Measurements from ENCODE around the gene MFSD8.
"Not testable (repeated sequence)": the region's sequence is repeated elsewhere in the genome, so short reads cannot be mapped to it uniquely, and the experiment has no call there.

- TF ChIP-seq, protein P1, sequence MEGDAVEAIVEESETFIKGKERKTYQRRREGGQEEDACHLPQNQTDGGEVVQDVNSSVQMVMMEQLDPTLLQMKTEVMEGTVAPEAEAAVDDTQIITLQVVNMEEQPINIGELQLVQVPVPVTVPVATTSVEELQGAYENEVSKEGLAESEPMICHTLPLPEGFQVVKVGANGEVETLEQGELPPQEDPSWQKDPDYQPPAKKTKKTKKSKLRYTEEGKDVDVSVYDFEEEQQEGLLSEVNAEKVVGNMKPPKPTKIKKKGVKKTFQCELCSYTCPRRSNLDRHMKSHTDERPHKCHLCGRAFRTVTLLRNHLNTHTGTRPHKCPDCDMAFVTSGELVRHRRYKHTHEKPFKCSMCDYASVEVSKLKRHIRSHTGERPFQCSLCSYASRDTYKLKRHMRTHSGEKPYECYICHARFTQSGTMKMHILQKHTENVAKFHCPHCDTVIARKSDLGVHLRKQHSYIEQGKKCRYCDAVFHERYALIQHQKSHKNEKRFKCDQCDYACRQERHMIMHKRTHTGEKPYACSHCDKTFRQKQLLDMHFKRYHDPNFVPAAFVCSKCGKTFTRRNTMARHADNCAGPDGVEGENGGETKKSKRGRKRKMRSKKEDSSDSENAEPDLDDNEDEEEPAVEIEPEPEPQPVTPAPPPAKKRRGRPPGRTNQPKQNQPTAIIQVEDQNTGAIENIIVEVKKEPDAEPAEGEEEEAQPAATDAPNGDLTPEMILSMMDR (IDR thresholded peaks at IDR 0.05; ENCODE audit: low read length), result not testable (repeated sequence)
- not testable (repeated sequence) for TF ChIP-seq EZH2 (optimal IDR thresholded peaks at IDR 0.05; ENCODE audit: low read depth, low read length); EZH2phosphoT487 (IDR thresholded peaks at IDR 0.05; ENCODE audit: low read length)
Observed at GRCh38 chr4:127963633-127964398, 1.2 kb downstream of the MFSD8 start.
